Measurements from ENCODE around the gene DCLK1. TPM values are rescaled to one million over a fixed set of nuclear protein-coding genes. Genes with fewer than 3 reads are reported as not detected.

DCLK1 gene
- total and polyA plus RNA-seq, 10 donors = 2.0 to 22.1 (median 11.7) TPM

DNA sequence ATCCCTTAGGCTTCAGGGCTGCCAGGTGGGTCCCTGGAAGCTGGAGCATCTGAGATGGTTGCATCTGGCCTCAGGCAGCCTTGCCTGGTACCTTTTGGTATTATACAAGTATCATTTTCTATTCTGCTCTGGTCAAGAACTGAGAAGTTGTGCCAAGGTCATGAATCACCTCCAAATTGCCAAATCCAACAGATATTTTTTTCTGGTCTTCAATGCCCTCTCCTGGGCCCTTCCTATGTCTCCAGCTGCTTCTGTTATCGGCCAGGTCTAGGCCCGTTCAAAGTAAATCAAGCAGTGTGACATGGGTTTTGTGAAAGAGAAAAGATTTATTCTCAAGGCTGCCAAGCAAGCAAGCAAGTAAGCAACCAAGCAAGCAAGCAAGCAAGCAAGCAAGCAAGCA lies 383.6 kb downstream of the DCLK1 start:
- Histone ChIP-seq H3K36me3 (no peaks in the 10 kb centered on the region), H3K27me3 (replicated peaks in 1 of 7) (no peaks in the 10 kb centered on the region), H3K4me1 (no peaks in the 10 kb centered on the region), H3K9me3 (peaks cover 0 to 13% (median 7%) of the 10 kb centered on the region in 8 donors), H3K4me3 (no peak overlapping the region), H3K27ac (no peak overlapping the region)
- DNase-seq = no peak
- 78 to 83% (median 81%) methylated on average over 2 of the region's 2 CpGs for WGBS, 5 donors
- TF ChIP-seq POLR2AphosphoS5 (IDR thresholded peaks at IDR 0.05) = no peak
- TF ChIP-seq POLR2A (IDR thresholded peaks at IDR 0.05) = no peak
- no peak for TF ChIP-seq CTCF (IDR thresholded peaks at IDR 0.05 in 8 of 11, conservative IDR thresholded peaks at IDR 0.05 in 3 of 11)
- intact Hi-C loops (cut with DNase I; ENCODE audit: low total_unique reads) = no loop called here

DNA sequence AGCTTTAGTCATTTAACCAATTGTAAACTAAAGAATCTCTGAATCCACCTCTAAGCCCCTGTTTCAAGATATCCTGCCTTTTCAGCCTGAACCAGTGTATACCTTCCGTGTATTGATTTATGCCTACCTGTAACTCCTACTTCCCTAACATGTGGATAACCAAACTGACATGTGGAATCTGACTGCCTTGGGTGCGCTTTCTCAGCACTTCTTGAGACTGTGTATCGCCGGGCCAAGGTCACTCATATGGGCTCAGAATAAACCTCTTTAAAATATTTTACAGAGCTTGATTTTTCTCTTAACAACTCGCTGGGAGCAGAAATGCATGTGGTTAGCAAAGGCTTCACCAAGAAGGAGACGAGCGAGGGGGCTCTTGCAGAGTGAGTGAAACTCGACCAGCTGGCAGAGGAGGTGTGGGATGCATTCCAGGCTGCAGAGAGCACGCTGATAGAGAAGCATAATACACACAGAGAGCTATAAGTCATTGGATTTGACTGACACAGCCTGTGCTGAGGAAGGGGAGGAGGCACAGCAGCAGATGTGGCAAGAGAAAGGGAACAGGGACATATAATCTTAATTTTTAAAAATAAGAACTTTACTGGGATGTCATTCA lies 386.5 kb downstream of the DCLK1 start:
- H3K9me3 ChIP-seq = peaks cover 0 to 15% (median 8%) of the 10 kb centered on the region in 8 donors
- H3K36me3 ChIP-seq = no peaks in the 10 kb centered on the region
- TF ChIP-seq CTCF (IDR thresholded peaks at IDR 0.05 in 8 of 11, conservative IDR thresholded peaks at IDR 0.05 in 3 of 11) (no peak), POLR2AphosphoS5 (IDR thresholded peaks at IDR 0.05) (no peak), POLR2A (IDR thresholded peaks at IDR 0.05) (no peak)
- H3K4me1 ChIP-seq = no peaks in the 10 kb centered on the region
- no peaks in the 10 kb centered on the region for H3K27me3 ChIP-seq (replicated peaks in 1 of 7)
- H3K27ac ChIP-seq = no peak overlapping the region
- WGBS, 5 donors = 57 to 71% (median 63%) methylated on average over 9 of the region's 9 CpGs
- intact Hi-C loops (cut with DNase I; ENCODE audit: low total_unique reads) = no loop called here
- no peak overlapping the region for H3K4me3 ChIP-seq
- no peak for DNase-seq

DNA sequence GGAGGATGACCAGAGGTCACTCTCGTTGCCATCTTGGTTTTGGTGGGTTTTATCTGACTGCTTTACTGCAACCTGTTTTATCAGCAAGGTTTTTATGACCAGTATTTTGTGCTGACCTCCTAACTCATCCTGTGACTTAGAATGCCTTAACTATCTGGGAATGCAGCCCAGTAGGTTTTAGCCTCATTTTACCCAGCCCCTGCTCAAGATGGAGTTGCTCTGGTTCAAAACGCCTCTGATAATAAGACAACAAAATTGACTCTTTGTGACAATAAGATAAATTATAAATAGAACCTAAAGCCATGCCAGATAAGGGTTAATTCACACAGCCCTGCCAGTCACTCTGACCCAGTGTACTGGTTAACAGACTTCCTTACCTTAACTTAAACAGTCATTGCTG lies 387.0 kb downstream of the DCLK1 start:
- H3K9me3 ChIP-seq = peaks cover 0 to 14% (median 4%) of the 10 kb centered on the region in 8 donors
- 51 to 77% (median 66%) methylated on average over 2 of the region's 2 CpGs for WGBS, 5 donors
- no peaks in the 10 kb centered on the region for H3K27me3 ChIP-seq (replicated peaks in 1 of 7)
- no peaks in the 10 kb centered on the region for H3K4me1 ChIP-seq
- H3K27ac ChIP-seq = no peak overlapping the region
- no peaks in the 10 kb centered on the region for H3K36me3 ChIP-seq
- no peak for DNase-seq
- no peak for TF ChIP-seq POLR2A (IDR thresholded peaks at IDR 0.05)
- no peak for TF ChIP-seq POLR2AphosphoS5 (IDR thresholded peaks at IDR 0.05)
- no peak for TF ChIP-seq CTCF (IDR thresholded peaks at IDR 0.05 in 8 of 11, conservative IDR thresholded peaks at IDR 0.05 in 3 of 11)
- no peak overlapping the region for H3K4me3 ChIP-seq
- intact Hi-C loops (cut with DNase I; ENCODE audit: low total_unique reads) = no loop called here

DNA sequence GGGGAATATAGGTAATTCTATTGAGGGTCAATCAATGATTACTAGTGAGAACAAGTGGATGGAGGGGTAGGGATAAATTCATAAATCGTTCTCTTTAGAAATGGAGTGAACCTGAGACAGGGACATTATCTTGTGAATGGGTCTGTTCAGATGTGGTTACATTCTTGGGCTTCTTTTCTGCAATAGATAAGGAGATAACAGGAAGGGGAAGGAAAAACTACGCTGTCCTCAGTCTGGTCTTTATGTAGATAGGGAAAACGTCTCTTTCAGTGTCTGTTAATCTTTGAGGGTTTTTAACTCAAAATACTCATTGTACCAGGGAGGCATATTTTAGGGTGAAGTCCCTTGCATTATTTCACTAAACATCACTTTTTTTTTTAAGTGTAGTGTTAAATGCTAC lies 388.0 kb downstream of the DCLK1 start:
- no peak overlapping the region for H3K4me3 ChIP-seq
- no peaks in the 10 kb centered on the region for H3K36me3 ChIP-seq
- H3K9me3 ChIP-seq = peaks cover 0 to 14% (median 4%) of the 10 kb centered on the region in 8 donors
- DNase-seq = no peak
- TF ChIP-seq POLR2A (IDR thresholded peaks at IDR 0.05) (no peak), POLR2AphosphoS5 (IDR thresholded peaks at IDR 0.05) (no peak), CTCF (IDR thresholded peaks at IDR 0.05 in 8 of 11, conservative IDR thresholded peaks at IDR 0.05 in 3 of 11) (no peak)
- intact Hi-C loops (cut with DNase I; ENCODE audit: low total_unique reads) = no loop called here
- H3K27me3 ChIP-seq (replicated peaks in 1 of 7) = no peaks in the 10 kb centered on the region
- H3K27ac ChIP-seq = no peak overlapping the region
- H3K4me1 ChIP-seq = no peaks in the 10 kb centered on the region
- 54 to 69% (median 63%) methylated on average over 3 of the region's 3 CpGs for WGBS, 5 donors

All from spleen (tissue), 11 donors.